ENCODE measurements around the gene JMJD4. TPM values are rescaled to one million over a fixed set of nuclear protein-coding genes. Genes with fewer than 3 reads are reported as not detected.

Gene JMJD4
- total RNA-seq, 1 experiment from 2014 or later, result 14.3 TPM

- no peaks in the 10 kb centered on the region for H3K4me1 ChIP-seq (ENCODE audit: control insufficient read depth in 1 of 2, insufficient read depth in 2 of 2, low read length in 2 of 2)
- no TSS peak for BruUV-seq (replicated peaks)
- POLR2A ChIA-PET, result no interaction called here
- intact Hi-C loops (cut with micrococcal nuclease), result no loop called here
- H3K36me3 ChIP-seq (ENCODE audit: control insufficient read depth in 1 of 2, insufficient read depth in 2 of 2, low read length in 2 of 2), result no peaks in the 10 kb centered on the region
- CTCF ChIA-PET, result no interaction called here
- no peaks in the 10 kb centered on the region for H4K20me1 ChIP-seq (ENCODE audit: insufficient read depth)
- no peak for ATAC-seq
- no peak overlapping the region for H3K9ac ChIP-seq (ENCODE audit: low read length)
- no peak overlapping the region for H3K4me2 ChIP-seq (ENCODE audit: low read length)
- H3K27ac ChIP-seq (ENCODE audit: low read depth, low read length), result no peak overlapping the region
- no peaks in the 10 kb centered on the region for H3K9me3 ChIP-seq (ENCODE audit: control insufficient read depth in 1 of 2, insufficient read depth in 1 of 2, low read depth in 1 of 2, low read length in 2 of 2)
- no peak overlapping the region for H3K4me3 ChIP-seq (replicated peaks in 1 of 2; ENCODE audit: low read depth in 1 of 2, low read length in 2 of 2)
- RAD21 ChIA-PET (ENCODE audit: low non-redundant PET in 1 of 2, low total read pairs in 2 of 2, uncharacterized antibody in 2 of 2, unreplicated experiment in 2 of 2), result no interaction called here
- H3K79me2 ChIP-seq (ENCODE audit: insufficient read depth, low read length), result no peaks in the 10 kb centered on the region
- no peaks in the 10 kb centered on the region for H3K27me3 ChIP-seq (ENCODE audit: insufficient read depth, low read length)
- H3K9me2 ChIP-seq (ENCODE audit: insufficient read depth), result no peaks in the 10 kb centered on the region
- no peak overlapping the region for H2AFZ ChIP-seq (ENCODE audit: low read depth, low read length, poor library complexity, severe bottlenecking)
- DNase-seq (ENCODE audit: low read depth, low spot score), result no peak
- TF ChIP-seq ZNF274 (IDR thresholded peaks at IDR 0.05; ENCODE audit: low read depth, low read length) (no peak), ATF3 (IDR thresholded peaks at IDR 0.05) (no peak), YY1 (IDR thresholded peaks at IDR 0.05; ENCODE audit: extremely low read depth, insufficient replicate concordance, low read depth, low read length) (no peak), CTCF (IDR thresholded peaks at IDR 0.05 in 2 of 3, conservative IDR thresholded peaks at IDR 0.05 in 1 of 3; ENCODE audit: borderline replicate concordance in 1 of 3, insufficient read depth in 1 of 3, low read depth in 2 of 3, low read length in 2 of 3) (no peak), REST (IDR thresholded peaks at IDR 0.05; ENCODE audit: low read depth) (no peak), TCF7L2 (IDR thresholded peaks at IDR 0.05; ENCODE audit: borderline replicate concordance, extremely low read depth, insufficient read depth, insufficient read length) (no peak)
Measured at GRCh38 chr1:227775841-227776240, 40.7 kb upstream of the JMJD4 start.
